ENCODE results near the gene TMEM253.

TMEM253 gene

DNA sequence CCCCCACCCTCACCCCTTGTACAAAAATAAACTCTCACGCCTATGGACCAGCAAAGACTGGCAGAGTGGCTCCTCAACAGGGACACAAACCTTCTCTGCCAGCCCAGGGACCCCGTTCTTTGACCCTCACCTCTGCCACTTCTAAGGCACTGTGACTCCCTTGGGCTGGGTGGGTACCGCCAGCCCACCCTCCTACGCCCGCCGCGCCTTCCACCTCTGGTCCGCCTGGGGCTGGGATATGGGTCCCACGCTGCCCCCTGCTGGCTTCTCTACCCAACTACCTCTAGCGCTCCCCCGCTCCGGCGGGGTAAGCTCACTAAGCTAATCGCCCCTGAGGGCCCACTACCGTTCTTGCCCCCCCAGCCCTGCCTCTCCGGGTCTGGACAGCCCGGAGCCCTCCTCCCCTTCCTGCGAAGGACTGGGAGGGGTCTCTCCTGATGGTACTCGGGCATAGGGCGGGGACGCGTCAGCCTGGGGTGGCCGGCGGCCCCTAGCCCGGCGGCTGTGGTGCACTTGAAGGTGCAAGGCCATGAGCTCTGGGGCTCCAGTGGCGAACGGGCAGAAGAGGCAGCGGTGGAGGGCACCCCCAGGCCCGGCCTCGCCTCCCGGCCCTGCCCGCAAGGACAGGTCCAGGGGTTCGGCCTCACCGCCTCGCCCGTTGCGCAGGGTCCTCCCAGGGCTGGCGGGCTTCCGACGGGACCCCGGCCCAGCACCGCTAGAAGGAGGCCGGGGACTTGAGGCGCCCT is 10.5 kb upstream of the TMEM253 start:
- no peak for DNase-seq (ENCODE audit: low spot score)

DNA sequence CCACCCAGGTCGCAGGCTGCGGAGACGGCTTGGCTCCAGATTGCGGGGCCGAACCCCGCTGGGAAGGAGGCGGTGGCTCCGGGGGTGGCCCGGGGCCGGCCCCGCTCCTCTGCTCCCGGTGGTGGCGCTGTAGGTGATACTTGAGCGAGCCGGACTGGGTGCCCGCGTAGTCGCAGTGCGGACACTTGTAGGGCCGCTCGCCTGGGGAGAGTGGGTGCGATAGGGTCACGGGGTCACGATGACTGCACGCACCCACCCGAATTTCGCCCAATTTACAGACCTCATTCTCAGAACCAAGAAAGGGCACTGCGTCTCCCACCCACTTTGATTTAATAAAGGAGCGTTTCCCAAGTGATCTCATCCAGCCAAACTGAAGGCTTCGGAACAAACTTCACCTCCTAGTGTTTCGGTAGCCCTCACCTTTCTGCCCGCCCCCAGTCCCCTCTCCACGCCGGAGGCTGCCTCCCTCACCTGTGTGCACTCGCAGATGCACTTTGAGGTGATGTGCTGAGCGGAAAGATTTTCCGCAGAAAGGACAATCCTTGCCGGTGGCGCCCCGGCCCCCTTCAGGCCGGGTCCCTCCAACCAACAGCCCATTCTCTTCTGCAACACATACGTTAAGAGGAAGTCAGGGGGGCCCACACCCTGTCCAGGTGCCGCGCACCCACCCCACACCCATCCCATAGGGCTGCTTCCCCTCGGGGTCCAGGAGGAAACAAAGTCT is 9.8 kb upstream of the TMEM253 start:
- DNase-seq (ENCODE audit: low spot score) = no peak

DNA sequence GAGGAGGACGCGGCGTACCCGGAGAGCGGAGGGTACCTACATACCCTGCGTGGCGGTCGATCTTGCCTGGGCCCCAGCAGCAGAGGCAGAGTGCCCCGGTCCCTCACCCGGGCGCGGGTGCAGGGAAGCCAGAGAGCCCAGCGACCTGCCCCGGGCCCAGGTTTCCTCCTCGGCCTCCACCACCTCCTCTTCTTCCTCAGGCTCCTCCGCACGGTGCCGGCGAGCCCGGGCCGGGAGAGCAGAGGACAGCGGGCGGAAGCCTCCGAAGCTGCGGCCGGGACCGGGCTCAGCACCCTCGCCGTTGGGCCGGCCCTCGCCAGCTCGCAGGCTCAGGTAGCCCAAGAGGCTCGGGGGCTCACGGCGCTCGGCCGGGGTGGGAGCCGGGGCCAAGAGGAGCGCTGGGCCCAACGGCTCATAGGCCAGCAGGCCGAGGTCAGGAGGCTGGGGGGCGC is 9.0 kb upstream of the TMEM253 start:
- DNase-seq (ENCODE audit: low spot score) = no peak

DNA sequence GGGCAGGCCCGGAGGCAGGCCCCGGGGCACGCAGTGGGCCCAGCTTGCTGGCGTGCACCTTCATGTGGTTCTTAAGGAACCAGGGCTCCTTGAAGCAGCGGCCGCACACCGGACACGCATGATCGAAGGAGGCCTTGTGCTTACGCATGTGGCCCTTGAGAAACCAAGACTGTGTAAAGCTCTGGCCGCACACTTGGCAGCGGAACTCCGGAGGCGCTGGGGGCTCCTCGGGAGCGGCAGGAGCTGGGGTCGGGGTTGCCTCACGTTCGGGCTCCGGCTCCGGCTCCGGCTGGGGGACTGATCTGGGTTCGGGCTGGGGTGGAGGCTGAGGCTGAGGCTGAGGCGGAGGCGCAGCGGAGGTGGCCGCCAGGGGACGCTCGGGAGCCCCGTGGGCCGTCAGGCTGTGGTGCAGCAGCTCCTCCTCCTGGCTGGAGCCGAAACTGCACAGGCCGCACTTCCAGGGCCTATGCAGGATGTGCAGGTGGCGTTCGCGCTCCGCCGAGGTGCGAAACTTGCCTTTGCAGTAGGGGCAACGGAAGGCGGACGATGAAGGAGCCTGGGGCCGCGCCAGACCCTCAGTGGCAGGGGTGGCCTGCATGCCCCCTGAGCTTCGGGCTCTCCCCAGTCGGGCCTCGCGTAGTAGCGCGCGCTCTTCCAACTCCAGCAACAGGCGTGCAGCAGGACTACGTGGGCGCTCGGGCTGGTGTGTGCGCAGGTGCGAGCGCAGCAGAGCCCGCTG is 8.4 kb upstream of the TMEM253 start:
- peak; percentile 93 for DNase-seq (ENCODE audit: low spot score)

DNA sequence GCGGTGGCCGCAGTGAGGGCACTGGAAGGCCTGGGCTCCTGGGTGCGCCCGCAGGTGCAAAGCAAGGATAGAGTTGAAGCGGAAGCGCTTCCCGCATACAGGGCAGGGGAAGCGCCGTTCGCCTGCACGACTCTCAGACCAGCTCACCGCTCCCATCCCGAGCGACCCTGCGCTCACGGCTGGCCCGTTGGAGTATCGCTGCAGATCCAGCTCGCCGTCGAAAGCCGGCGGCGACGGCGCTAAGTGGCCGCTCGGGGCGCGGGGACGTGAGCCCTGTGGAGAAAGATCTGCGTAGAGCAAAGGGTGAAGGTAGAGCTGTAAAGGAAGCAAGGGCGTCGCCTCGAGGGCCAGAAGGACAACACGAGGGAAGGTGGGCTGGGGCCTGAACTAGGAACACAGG is 7.8 kb upstream of the TMEM253 start:
- no peak for DNase-seq (ENCODE audit: low spot score)

DNA sequence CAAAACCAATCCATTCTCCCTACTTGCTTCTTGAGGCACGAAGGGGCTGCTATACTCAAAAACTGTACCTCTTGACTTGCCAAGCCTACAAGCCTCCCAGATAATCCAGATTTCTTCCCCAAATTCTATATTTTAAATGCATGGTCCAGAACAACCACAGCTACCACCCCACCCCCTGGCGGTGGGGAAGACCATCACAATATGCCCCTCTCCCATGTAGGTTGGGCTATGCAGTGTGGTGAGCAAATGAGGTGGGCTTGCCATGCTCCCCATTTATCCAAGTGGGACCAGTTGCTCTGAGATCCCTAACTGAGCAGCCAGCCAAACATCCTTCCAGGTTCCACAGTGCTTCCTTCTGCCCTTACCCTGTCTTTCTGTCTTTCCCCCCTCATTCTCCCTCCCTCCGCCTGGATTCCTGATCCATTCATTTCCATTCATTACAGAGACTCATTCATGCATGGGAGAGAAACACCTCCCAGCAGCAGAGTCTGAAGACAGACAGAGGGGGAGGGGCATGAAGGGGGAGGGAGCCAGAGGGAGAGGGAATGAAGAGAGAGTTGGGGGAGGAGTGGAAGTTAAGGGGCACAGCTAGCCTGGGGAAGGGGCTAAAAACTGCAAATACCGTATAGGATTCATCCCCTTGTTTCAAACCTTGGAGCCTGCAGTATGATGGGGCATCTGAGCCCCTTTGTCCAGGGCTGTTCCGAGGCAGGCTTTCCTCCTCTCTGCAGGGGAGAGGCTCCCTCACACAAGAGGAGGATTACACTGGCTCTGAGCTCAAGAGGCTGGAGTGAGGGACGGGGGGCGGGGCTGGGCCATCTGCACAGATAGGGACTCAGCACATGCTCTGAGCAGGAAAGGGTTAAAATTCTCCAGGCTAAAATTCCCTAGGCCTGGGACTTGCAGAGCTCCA is 6.8 kb upstream of the TMEM253 start:
- no peak for DNase-seq (ENCODE audit: low spot score)

DNA sequence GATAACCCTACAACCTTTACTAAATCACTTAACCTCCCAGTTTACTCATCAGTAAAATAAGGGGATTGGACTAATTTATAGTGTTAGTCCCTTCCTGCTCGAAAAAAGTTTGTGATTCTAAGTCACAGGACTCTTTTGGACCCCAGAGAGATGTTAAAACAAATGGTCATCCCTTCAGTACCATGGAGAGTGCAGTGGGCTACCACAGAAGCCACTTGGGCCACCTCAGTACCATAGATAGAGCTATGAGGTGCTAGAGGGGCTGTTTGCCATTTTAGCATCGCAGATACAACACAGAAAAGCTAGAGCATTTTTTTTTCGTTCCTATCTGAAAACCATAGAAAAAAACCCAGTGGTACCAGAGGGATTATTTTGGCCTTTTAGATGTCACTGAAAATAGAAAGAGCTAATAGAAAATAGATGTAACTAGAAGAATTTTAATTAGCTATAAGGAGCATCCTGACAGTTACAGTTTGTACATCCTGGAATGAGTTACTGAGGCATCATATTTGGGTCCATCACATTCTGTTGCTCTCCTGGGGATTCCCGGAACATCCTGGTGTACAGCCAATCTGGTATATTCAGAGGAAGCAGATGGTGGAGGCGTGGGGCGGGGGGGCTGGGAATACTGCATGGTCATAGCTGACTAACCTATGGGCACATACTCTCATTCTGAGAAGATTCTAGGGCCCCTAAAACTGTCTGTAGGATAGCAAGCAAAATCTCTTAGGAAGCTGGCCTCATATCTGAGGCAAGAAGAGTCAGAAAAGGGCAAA is 5.2 kb upstream of the TMEM253 start:
- DNase-seq (ENCODE audit: low spot score) = no peak

DNA sequence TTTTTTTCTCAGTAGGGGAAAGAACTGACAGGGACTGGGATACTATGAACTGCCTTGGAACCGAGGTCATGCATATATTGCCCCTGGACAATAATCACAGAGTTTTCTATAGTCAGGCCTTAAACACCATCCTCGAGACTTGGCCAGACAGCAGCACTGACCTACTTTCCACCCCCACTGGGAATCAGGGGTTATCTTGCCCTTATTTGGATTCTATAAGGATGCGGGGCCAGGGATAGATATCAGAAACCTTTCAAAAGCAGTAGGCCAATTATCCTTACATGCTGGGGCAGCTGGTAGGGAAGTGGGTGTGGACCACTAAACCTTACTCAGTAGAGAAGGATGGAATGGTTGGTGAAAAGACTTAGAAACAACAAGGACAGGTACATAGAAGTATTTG is 4.4 kb upstream of the TMEM253 start:
- no peak for DNase-seq (ENCODE audit: low spot score)

DNA sequence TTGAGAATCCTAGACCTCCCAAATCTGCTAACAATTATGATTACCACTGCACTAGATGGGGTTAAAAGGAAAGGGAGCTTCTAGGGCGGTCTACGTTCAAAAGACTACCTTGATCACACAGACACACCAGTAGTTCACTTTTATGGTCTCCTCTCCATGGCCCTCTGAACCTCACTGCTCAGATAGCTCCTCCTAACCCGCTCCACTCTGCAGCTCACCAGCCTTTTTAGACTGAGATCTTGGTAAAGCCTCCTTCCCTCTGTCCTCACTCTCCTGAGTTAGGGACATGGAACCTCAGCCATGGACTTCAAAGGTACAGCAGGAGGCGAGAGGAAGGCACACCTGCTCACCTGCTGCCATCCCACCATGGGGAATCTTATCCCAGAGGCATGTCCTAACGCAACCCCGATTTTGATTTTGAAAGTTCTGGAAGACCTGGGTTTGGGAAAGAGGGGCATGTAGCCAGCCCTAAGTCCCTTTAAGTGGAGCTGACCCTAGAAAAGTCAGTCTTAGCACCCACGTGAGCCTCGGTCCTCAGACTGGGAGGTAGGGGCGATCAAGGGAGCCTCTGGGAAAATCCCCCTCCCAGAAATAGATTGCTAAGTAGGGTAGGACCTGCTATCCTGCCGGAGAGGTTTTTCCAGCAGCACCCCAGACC is 3.8 kb upstream of the TMEM253 start:
- DNase-seq (ENCODE audit: low spot score) = peak; percentile 4

DNA sequence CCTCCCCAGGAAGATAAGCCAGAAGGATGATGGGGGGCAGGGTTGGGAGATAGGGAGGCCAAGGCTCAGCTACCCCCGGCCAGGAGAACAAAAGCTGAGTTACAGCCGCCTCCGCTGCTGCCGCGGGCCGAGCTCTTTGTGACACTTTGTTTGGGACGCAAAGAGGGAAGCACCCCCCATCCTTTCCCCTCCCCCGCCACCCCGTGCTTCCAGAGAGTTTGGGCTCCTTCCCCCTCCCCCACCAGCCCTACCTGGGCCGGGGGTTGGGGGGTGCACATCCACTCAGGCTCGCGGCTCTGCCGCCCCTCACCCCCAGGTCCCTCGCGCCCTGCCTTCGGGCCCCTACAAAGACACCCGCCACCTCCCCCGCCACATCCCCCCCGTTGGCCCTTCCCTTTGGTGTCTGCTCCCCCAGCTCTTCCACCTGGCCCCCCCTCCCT is 3.2 kb upstream of the TMEM253 start:
- DNase-seq (ENCODE audit: low spot score) = no peak

DNA sequence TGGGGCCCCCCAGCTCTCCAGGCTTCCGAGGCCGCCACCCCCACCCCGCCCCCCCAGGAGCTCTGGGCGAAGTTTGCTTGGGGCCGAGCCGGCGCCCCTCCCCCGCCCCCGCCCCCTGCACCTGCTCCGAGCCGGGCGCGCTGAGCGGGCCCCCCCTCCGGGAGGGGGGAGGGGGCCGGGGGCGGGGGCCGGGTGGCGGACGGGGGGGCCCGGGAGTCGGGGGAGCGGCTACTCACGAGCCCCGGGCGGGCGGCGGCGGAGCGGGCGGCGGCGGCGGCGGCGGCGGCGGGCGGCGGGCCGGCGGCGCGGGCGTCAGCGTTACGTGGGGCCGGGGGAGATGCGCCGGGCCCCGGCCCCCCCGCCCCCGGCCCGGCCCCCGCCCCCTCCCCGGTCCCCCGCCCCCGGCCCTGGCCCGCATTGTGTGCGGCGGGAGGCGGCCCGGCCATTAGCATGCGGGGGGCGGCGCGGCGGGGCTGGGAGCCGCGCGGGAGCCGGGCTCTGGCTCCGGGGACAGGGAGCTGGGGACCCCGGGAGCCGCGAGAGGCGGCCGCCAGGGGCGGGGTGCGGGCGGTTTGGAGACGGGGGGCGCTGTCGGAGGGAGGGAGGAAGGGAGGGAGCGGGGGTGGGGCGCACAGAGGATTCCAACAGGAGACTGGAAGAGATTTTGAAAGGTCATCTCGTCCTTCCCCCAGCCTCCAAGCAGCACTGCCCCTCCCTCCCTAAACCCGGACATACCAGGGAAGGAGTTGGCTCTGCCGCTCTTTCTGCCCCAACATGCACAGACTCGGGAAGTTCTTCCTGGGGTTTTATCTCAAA is 2.6 kb upstream of the TMEM253 start, which contains the start of gene ZNF219:
Gene ZNF219 (minus strand): TSS at position 580 of the 816 bp plus-strand sequence. CDS start 5,064 bp downstream, outside the sequence.
- peak; percentile 50 for DNase-seq (ENCODE audit: low spot score)

DNA sequence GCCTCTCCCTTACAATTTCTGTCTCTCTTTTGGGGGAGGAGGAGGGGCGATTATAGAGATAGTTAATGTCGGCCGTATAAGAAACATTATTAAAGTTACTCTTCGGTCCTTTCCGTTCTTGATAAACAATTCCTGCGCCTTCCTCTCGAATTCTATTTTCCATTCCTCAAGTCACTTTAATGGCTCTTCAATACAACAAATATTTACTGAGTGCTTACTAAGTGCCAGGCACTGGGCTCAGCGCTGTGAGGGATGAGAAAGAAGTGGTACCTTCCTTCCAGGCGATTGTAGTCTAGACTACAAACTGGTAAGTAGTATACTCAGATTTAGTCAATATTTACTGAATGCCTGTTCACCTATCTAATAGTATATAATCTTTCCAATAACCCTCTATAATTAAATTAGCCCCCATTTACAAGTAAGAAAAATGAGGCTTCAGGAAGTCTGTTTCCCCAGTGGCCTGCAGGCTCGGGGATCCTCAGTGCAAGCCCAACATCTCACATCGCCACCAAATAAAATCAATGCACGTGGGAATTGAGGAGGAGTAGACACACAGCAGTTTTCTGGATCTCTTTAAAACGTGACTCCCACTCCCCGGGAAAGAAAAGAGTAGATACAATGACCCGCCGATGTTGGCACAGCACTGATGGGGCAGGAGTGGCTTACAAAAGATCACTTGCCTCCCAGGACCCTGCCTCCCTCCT is 1.8 kb upstream of the TMEM253 start:
- peak; percentile 6 for DNase-seq (ENCODE audit: low spot score)

DNA sequence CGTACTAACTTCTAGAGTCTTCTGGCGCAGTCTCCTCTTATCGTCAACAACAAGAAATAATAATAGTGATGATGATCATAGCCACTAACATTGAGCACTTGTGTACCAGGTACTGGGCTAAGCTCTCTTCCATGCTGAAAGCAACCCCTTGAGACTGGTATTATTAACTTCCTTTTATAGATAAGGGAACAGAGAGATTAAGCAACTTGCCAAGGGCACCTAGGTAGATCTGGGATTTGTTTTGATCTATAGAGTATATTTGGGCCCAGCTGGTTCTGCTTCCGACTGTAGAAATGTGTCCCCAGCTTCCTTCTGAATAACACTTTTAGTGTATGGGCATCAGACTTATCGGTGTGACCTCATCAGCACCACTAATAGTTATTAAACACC is 1.3 kb upstream of the TMEM253 start:
- no peak for DNase-seq (ENCODE audit: low spot score)

DNA sequence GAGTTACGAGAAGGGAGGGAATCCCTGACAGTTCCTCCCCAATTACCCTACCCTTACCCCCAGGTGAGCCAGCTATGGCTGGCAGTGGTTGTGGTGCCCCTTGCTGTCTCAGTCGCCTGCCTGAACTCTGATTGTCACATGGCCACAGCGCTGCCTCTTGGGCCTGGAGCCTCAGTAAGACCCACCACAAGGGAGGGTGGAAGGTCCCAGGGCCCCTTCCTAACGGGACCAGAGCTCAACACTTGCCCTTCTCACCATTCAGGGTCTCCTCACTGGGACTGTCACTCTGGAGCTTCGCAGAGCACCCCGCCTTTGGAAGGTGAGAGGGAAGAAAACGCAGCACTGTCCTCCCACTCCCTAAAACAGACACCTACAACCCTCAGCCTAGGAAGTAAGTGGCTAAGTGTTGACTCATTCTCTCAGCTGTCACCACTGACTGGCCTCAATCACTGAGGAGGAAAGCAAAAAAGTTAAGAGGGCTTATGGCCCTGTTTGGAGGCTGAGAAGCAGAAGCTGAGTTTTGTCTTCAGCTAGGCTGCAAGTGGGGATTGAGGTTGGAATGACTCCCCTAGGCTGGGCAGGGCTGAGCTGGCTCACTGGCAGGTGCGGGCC is 1.0 kb downstream of the TMEM253 start:
- DNase-seq (ENCODE audit: low spot score) = no peak

DNA sequence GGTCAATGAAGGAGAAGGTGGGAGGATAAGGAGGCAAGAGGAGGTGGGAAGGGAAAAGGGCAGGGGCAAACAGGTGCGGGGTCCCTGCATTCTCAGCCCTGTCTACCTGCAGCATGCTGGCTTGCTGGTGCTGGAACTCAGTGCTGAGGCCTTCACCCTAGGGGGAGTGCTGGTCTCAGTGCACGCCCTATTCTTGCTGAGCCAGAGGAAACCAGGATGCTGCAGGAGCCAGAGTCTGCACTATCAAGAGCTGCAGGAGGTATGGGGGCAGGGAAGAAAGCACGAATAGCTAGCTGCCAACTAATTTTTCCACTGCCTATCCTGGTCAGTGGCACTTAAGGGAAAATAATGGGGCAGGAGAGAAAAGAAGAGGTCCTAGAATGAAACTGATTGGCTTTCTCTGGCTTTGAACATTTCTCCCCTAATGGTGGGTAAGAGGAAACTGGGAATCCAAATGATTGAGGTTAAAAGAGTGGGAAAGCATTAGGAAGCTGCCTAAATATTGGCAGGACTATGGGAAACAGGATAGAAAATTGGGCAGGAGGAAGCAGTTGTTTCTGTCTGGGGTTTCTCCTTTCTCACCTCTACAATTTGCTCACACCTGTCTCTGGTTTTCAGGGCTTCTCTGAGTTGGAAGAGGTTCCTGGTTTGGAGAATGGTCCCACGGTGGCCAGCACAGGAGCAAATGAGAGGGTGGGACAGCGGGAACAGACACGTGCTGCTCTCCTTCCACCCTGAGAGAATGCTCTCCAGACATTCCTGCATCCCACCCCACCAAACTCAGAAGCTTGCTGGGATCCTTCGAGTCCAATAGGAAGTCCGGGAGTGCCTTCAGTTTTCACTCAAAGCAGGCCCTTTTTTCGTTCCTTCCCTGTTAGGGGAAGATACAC is 1.9 kb downstream of the TMEM253 start:
- peak; percentile 7 for DNase-seq (ENCODE audit: low spot score)

DNA sequence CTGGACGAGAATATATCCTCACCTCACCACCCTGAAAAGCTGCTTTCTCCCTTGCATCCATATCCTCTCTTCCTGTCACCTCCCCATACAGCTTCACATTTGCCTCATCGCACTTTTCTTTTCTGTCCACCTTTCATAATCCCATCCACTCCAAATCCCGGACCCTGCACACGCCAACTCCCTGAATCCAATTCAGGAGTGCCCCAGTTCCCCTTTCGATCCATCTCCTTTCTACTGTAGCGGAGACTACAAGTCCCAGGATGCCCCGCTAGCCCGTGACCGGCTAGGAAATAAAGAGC is 2.5 kb downstream of the TMEM253 start:
- no peak for DNase-seq (ENCODE audit: low spot score)

DNA sequence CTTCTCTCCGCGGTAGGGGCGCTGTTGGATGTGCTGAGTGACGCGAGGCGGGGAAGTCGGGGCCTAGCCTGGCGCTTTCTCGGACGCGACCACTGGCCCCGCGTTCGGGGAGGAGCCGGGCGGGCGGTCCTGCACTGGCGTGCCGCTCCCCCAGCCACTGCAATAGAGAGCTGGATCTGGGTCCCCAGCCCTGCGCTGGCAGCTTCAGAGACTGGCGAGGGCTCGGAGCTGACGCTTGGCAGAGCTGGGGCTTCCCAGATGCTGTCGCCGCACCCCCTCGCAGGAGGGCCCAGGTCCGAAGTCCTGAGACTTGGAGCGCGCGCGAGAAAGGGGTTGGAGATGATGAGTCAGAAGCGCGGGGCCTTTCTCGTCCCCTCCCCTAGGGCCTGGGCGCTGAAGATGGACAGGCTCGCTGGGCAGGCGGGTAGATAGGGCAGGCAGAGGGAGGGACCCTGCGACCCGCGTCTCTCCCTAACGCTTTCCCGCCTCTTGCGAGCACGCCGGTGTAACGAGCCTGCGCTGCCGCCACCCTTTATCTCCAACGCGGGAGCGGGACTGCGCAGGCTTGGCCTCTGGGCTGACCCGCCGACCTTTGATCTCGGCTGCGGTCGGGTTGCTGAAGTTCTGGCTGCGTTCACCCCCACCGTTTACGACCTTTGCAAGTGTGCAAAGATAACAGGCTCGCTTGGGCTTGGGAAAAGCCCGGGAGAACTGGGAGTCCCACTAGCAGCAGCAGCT is 3.0 kb downstream of the TMEM253 start:
- peak; percentile 97 for DNase-seq (ENCODE audit: low spot score)

Measured in AG08396 (cell line).